Kidney (tissue), 14 donors: ENCODE measurements around the gene CLEC4A. TPM values are rescaled to one million over a fixed set of nuclear protein-coding genes. Genes with fewer than 3 reads are reported as not detected.
"Not testable (repeated sequence)": the region's sequence is repeated elsewhere in the genome, so short reads cannot be mapped to it uniquely, and the experiment has no call there.

Experiments used
- DNase-seq, 5 donors: peaks; one replicate each; pipeline ENCODE4 v3.0.0-alpha.2; 2013 to 2020
- FAIRE-seq: peaks from 2 replicates; lab custom pipeline; 2012; peaks lifted over from hg19 to GRCh38; lab: Jason Lieb, UNC
- H3K27ac ChIP-seq, 2 donors: one replicate each; pipeline ENCODE4 v1.7.0; 2013; ENCODE audit warnings: low read depth in 2 of 2, low read length in 2 of 2, inconsistent platforms in 1 of 2
- H3K27me3 ChIP-seq: one replicate; pipeline ENCODE4 v1.7.1; 2013; ENCODE audit warnings: low read length, inconsistent platforms; ENCODE audit not compliant: control insufficient read depth, insufficient read depth
- H3K36me3 ChIP-seq, 3 donors: one replicate each; pipeline versions ENCODE4 v1.7.0 to v1.7.1; 2013; ENCODE audit warnings: low read length in 3 of 3, control low read depth in 1 of 3, inconsistent platforms in 1 of 3; ENCODE audit not compliant: insufficient read depth in 3 of 3, control insufficient read depth in 2 of 3
- H3K4me1 ChIP-seq, 3 donors: one replicate each; pipeline versions ENCODE4 v1.7.0 to v1.7.1; 2013; ENCODE audit warnings: low read length in 3 of 3, inconsistent platforms in 1 of 3, low read depth in 1 of 3; ENCODE audit not compliant: control insufficient read depth in 2 of 3, insufficient read depth in 2 of 3
- H3K4me3 ChIP-seq, 3 donors: one replicate each; pipeline versions ENCODE4 v1.7.0 to v1.8.1; 2013; ENCODE audit warnings: low read length in 3 of 3, control low read depth in 1 of 3, inconsistent platforms in 1 of 3
- H3K9ac ChIP-seq, 3 donors: one replicate each; pipeline versions ENCODE4 v1.7.0 to v1.7.1; 2013; ENCODE audit warnings: low read length in 3 of 3, control low read depth in 1 of 3, inconsistent platforms in 1 of 3
- H3K9me3 ChIP-seq, 3 donors: one replicate each; pipeline versions ENCODE4 v1.7.0 to v1.7.1; 2013; ENCODE audit warnings: low read length in 3 of 3, control low read depth in 1 of 3, inconsistent platforms in 1 of 3; ENCODE audit not compliant: control insufficient read depth in 2 of 3, insufficient read depth in 1 of 3
- CTCF ChIP-seq: IDR thresholded peaks from 3 replicates; pipeline ENCODE4 v1.5.1; 2012; ENCODE audit warnings: mild to moderate bottlenecking, moderate library complexity, borderline replicate concordance; ENCODE audit not compliant: insufficient read depth; ENCODE audit errors: extremely low read depth
- intact Hi-C: fragments of 100-400 bp; cut with DNase I; formaldehyde crosslinking; loops from one replicate; pipeline ENCODE4 v1.11.1; 2022
- polyA plus RNA-seq: library from polyadenylated mRNA; stranded (reverse); fragments of 350-450 nt; fragmentation: Illumina TruSeq; extraction: RNeasy Lipid Tissue Mini Kit (QIAGEN cat#74804); gene quantifications from one replicate; pipeline ENCODE4 v1.2.3, GENCODE V29; 2014; ENCODE audit warnings: low read depth, low replicate concordance; ENCODE audit not compliant: insufficient read depth
- total RNA-seq: library from RNA; stranded (reverse); fragmentation: NEBNext Ultra II Directional; extraction: Animal tissue kit (Norgen Biotek cat#: 25700); gene quantifications from one replicate; pipeline ENCODE4 v1.2.1, GENCODE V29; 2021
- donor health status: control.
- donor health status: control.
- donor health status: control.
- donor health status: control.
- donor health status: control.
- donor health status: DM: yes; HTN: yes; CAD: no.
- donor health status: Normal renal cell carcinoma (clear cell type).

Gene CLEC4A
- total and polyA plus RNA-seq, 2 donors from 2014 or later: 2.4 to 3.7 TPM

DNA sequence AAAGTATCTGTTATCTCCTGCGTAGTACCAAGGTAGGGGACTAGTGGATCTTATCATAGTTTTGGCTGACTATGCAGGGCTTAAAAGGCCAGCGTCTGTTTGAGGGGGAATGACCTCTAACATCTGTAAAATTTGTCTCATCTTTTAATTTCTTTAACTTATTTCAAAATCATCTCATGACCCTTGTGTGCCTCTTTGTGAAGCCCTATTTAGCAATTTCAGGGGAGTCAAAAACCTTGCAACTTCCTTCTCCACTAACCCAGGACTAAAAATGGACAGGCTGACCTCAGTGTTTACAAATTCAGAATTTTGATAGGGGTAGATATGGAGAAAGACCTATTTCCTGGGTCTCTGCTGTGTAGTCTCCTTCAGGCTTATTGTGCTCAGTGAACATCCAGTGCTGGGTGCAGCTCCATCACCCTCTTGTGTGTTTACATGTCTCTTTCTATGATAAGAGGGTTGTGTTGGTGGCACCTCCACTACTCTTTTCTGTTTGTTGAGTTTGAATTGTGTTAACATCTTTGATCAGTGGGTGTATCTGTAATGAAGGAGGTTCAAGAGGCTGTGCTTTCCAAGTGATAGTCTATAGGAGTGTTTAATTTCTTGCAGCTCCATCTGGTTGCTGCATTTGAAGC is 27.0 kb upstream of the CLEC4A start:
- no peak for TF ChIP-seq CTCF
- DNase-seq (no peak), FAIRE-seq (no peak)
- no peaks in the 10 kb centered on the region for H3K9me3 ChIP-seq
- H3K4me3 ChIP-seq: no peak overlapping the region
- H3K36me3 ChIP-seq: peaks cover 11 to 50% (median 32%) of the 10 kb centered on the region in 3 donors
- intact Hi-C loops: no loop called here
- H3K27ac ChIP-seq: no peak overlapping the region
- no peak overlapping the region for H3K9ac ChIP-seq
- no peaks in the 10 kb centered on the region for H3K27me3 ChIP-seq
- no peaks in the 10 kb centered on the region for H3K4me1 ChIP-seq

GRCh38 chr12:8099235-8099634 is 24.2 kb upstream of the CLEC4A start:
- no peak overlapping the region for H3K4me3 ChIP-seq
- no peak overlapping the region for H3K9ac ChIP-seq
- no peak for FAIRE-seq
- H3K9me3 ChIP-seq: no peaks in the 10 kb centered on the region
- H3K4me1 ChIP-seq: no peaks in the 10 kb centered on the region
- H3K27me3 ChIP-seq: no peaks in the 10 kb centered on the region
- DNase-seq: no peak
- no peak overlapping the region for H3K27ac ChIP-seq
- intact Hi-C loops: no loop called here
- H3K36me3 ChIP-seq: peaks cover 10 to 29% (median 14%) of the 10 kb centered on the region in 3 donors
- no peak for TF ChIP-seq CTCF

DNA sequence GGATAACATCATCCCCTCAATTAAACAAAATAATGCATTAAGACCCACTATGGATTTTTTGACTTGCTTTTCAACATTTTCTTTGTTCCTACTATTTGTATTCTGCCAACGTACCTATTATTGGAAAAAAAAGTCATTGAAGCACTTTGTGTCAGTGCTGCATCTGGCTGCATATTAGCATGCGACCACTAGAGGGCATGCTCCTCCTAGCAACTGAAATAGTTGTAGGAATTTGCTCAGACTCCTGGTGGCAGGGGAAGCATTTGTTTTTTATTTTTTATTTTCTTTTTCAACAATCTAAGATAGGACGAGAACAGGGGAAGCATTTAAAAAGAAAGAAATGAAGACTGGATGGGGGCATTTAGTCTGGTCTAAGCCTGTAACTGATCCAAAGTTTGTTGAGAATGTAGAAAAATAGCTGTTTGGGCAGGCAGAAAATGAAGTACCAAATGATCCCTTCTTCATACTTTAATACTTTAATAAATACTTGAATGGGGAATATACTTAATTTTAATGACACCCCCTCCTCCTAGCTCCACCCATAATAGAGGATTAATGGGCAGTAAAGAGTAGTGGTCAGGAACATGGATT is 14.5 kb upstream of the CLEC4A start:
- Histone ChIP-seq H3K27me3 (no peaks in the 10 kb centered on the region), H3K4me3 (no peak overlapping the region), H3K9me3 (peaks cover 0 to 4% (median 0%) of the 10 kb centered on the region in 3 donors), H3K9ac (no peak overlapping the region), H3K36me3 (no peaks in the 10 kb centered on the region), H3K27ac (no peak overlapping the region), H3K4me1 (no peaks in the 10 kb centered on the region)
- FAIRE-seq: peak; percentile 92
- intact Hi-C loops: no loop called here
- peak; percentile 97 for TF ChIP-seq CTCF
- peak; percentile 75 to 89 (median 78) for DNase-seq

DNA sequence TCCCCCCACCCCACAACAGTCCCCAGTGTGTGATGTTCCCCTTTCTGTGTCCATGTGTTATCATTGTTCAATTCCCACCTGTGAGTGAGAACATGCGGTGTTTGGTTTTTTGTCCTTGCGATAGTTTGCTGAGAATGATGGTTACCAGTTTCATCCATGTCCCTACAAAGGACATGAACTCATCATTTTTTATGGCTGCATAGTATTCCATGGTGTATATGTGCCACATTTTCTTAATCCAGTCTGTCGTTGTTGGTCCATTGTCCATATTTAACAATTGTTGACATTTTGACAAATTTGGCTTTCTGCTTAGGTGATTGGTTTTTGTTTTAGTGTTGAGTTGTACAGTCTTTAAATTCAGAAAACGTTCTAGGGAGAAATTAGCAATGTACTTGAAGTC is 10.3 kb upstream of the CLEC4A start:
- FAIRE-seq, H3K9ac ChIP-seq, H3K9me3 ChIP-seq, H3K27ac ChIP-seq, intact Hi-C loops, H3K4me3 ChIP-seq, DNase-seq, H3K36me3 ChIP-seq, H3K4me1 ChIP-seq, H3K27me3 ChIP-seq: not testable (repeated sequence)
